Cerebellar cortex (tissue), 1 donor: ENCODE results near the gene SELENOW.
"Not testable (repeated sequence)": the region's sequence is repeated elsewhere in the genome, so short reads cannot be mapped to it uniquely, and the experiment has no call there.

Experiments used
- DNase-seq: peaks from one replicate; pipeline ENCODE4 v3.0.0-alpha.2; 2015; ENCODE audit warnings: low spot score

The SELENOW gene

DNA sequence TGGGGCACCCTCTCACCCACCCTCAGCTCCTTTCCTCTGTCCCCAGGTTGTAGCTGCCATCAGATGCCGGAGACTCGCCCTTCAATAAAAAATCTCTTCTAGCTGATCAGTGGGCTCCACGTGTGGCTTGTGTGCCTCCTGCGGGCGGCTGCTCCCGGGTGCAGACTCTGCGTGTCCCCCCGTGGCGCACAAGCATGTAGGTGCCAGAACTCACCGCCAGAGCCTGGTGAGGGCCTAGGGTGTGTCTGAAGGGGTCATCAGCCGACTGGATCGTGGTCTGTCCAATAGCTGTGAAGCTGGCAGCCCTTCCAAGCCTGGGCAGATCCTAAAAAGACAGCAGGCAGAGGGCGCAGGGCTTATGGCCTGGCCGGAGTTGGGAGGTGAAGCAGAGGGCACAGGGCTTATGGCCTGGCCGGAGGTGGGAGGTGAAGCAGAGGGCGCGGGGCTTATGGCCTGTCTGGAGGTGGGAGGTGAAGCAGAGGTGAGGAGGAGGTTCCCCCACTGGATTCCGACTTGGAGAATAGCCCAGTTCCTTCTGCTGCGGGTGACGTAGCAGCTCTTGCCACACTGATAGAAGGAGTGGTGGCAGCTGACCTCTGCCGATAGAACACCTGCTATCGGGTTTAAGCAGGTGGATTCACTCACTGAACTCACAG, 21.4 kb upstream of the SELENOW start:
- DNase-seq: no peak

DNA sequence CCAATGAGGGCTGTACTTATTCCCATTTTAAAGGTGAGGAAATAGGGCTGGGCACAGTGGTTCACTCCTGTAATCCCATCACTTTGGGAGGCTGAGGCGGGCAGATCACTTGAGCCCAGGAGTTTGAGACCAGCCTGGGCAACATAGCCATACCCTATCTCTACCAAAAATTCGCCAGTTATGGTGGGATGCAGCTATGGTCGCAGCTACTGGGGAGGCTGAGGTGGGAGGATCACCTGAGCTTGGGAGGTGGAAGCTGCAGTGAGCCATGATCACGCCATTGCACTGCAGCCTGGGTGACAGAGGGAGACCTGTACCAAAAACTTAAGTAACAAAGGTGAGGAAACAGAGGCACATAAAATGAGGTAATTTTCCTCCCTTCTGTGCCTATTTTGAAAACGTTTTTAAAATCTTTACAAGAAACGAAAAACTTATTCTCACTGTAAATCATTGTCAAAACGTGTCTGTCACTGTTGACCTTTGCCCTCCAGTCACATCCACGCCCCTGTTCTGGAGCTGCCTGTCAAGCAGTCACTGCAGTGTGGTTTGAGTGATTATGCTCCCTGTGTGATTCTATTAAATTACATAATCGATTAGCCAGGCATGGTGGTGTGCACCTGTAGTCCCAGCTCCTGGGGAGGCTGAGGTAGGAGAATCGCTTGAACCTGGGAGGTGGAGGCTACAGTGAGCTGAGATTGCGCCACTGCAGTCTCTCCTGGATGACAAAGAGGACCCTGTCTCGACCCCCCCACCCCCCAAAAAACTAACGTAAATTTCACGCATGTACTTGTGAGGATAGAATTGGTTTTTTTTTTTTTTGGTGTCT, 20.7 kb upstream of the SELENOW start:
- DNase-seq: no peak

DNA sequence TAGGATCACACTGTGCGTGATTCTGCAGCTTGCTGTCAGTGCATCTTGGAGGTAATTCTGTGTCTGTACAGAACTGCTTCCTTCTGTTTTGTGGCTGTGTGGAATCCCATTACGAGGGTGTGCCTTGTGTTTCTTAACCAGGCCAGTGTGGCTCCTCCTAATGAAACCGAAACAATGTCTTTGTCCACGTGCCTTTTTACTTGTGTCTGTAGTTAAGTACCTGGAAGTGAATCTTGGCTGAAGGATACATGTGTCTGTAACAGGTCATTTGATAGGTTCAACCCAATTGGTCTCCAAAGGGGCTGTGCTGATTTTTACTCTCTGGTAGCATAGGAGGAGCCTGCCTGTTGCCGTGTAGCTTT, 20.1 kb upstream of the SELENOW start:
- no peak for DNase-seq

DNA sequence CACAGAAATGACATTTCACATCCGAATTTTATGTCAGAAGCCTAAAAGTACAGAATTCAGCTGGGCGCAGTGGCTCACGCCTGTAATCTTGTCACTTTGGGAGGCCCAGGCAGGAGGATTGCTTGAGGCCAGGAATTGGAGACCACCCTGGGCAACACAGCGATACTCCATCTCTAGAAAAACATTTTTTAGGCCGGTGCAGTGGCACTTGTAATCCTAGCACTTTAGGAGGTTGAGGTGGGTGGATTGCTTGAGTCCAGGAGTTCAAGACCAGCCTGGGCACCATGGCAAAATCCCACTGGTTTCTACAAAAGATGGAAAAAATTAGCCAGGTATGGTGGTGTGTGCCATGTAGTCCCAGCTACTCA, 17.9 kb upstream of the SELENOW start:
- no peak for DNase-seq

DNA sequence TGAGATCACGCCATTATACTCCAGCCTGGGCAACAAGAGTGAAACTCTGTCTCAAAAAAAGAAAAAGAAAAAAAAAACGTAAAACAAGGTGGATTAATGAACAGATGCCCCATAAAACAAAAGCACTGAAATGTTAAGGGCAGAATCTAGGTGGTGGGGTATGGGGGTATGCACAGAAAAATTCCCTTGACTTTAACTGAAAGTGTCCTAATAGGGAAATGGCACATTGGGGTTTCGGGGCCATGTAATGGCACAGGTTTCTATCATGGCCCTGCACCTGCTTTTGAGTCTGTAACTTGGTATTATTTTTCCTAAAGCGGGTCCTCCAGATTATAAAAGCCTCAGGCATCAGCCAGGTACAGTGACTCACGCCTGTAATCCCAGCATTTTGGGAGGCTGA, 16.9 kb upstream of the SELENOW start:
- no peak for DNase-seq

DNA sequence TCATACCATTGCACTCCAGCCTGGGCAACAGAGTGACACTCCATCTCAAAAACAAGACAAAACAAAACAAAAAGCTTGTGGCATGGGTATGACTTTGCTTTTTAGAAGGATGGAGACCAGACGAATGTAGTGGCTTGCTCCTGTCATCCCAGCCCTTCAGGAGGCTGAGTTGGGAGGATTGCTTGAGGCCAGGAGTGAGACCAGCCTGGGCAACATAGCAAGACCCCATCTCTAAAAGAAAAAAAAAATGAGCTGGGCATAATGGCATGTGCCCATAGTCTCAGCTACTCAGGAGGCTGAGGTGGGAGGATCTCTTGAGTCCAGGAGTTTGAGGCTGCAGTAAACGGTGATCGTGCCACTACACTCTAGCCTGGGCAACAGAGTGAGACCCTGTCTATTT, 16.4 kb upstream of the SELENOW start:
- DNase-seq: no peak

DNA sequence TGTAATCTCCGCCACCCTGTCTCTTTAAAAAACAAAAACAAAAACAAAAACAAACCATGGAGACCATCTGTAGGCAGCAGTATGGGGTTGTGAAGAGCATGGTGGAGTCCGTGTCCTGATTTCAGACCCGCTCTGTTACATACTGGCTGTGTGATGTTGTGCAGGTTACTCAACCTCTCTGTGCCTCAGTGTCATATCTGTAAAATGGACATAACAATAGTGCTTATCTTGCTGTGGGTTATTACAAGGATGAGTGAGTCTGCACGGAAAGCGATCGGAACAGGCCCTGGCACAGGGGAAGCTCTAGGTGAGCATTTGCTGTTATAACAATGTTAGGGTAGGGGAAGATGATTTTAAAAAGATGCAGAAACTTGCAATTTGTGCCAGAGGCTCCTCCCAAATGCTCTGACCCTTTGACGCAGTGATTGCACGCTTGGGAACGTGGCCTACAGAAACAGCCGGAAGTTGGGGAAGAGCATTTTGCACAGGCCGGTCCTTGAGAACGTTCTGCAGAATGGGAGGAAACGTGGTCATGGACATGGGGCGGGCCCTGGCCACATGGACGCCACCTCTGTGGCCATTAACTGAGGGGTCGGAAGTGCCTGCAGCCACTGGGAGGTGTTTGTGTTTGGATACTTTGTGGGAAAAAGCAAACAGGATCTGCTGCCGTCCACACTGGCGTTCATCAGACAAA, 15.7 kb upstream of the SELENOW start:
- no peak for DNase-seq

DNA sequence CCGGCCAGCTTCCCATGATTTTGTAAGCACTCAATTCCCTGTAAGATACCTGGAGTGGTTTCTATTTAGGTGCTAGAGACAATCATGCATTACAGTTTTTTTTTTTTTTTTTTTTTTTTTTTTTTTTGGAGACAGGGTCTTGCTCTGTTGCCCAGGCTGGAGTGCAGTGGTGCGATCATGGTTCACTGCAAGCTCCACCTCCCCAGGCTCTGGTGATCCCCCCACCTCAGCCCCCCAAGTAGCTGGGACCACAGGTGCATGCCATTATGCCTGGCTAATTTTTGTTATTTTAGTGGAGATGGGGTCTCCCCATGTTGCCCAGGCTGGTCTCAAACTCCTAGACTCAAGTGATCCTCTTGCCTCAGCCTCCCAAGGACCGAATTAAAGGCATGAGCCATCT, 13.8 kb upstream of the SELENOW start:
- DNase-seq: not testable (repeated sequence)

DNA sequence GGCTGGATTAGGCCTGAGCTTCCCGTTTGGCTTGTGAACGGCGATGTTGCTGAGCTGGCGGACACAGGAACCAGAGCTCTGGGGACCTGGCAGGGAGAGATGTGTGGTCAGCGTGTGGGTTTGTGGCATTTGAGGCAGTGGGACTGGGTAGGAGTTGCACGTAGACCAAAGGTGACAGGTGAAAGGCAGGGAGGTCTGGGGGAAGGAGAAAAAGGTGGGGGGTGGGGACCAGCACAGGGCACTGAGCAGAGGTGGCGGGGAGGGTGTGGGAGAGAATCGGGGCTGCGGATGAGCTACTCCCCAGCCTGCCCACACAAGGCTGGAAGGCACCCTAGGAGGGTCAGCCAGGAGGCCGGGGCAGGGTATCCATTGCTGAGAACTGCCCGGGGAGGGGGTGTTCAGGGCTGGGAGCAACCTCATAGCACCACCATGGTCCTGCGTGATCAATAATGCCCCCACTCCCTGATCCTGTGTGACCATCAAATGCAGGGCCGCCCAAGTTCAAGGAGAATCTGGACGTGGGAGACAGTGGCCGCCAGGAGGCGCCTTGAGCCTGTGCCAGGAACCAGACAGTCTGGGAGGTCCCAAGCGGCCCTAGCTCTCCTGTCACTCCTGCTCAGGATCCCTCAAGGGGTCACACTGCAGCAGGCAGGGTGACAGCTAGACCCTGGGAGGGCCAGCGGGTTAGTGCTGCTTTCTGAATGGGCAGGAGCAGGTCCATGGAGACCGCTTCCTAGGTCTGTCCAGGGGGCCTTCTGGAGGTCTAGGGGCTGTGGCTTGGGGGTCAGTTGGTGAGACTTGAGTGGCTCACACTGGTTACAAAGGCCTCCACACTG, 12.8 kb upstream of the SELENOW start:
- peak; percentile 69 for DNase-seq

DNA sequence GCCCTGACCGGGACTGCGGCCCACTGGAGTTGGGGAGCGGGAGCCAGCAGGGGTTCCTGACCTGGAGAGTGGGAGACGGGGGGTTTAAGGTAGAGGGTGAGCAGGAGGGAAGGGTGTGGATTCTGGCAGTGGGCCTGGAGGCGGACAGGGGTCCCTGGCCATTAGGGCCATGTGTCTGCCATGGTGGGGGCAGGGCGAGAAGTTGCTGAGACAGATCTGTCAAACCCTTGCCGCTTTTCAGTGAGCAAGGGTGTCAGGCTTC, 12.2 kb upstream of the SELENOW start:
- no peak for DNase-seq

DNA sequence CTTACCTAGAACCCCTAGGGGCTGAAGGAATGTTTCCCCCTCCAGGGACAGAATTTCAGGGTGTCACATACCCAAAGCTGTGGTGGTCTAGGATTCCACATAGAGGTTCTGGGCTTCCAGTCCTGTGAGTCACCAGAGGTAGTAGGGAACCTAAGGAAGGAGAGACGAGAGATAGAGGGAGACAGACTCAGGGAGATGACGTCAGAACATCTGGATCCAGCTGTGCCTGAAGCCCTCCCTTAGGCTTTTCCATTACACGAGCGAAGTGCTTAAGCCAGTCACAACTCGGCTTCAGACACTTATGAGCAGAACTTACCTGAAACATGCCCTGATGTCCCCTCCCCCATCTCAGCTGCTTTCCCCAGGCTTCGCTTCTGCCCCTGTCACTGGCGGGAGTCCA, 11.8 kb upstream of the SELENOW start:
- no peak for DNase-seq

DNA sequence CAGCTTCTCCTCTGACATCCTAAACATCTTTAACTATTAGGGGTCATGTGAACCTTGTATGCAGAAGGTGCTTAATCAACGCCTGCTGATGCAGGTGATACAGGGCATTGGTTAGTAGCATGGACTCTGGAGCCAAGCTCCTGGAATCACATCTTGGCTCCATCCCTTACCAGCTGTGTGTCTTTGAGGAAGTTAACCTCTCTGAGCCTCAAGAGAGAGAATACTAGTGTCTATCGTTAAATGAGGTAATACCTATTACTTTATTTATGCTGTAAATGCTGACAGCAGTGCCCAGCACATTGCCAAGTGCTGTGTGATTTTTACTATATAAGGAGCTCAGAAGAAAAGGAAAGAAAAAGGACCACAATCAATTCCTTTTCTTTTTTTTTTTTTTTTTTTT, 11.2 kb upstream of the SELENOW start:
- no peak for DNase-seq

DNA sequence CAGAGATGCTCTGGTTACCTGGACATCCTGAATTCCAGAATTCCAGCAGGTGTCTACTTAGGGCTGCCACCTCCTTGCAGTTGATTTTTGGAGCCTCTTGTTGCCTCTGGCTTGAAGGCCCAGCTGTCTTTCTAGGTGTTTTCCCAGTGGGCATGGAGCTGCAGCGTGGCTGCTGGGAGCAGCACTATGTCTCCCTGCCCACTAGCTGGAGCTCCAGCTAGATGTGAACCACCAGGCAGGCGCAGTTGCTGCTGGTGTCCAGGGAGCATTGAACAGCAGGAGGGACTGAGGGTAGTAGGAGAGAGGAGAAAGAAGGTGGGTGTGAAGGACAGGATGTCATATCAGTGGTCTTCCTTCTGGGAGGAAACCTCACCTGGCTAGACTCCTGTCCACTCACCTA, 9.9 kb upstream of the SELENOW start:
- DNase-seq: no peak

DNA sequence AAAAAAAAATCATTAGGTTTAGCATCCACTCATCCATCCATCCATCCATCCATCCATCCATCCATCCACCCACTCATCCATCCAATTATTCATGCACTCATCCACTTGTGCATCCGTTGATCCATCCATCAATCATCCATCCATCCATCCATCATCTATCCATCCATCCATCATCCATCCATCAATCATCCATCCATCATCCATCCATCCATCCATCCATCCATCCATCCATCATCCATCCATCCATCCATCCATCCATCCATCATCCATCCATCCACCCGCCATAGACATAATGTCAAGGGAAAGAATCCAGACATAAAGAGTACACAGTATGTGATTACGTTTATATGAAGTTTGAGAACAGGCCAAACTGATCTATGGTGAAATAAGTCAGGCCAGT, 9.0 kb upstream of the SELENOW start:
- DNase-seq: no peak

DNA sequence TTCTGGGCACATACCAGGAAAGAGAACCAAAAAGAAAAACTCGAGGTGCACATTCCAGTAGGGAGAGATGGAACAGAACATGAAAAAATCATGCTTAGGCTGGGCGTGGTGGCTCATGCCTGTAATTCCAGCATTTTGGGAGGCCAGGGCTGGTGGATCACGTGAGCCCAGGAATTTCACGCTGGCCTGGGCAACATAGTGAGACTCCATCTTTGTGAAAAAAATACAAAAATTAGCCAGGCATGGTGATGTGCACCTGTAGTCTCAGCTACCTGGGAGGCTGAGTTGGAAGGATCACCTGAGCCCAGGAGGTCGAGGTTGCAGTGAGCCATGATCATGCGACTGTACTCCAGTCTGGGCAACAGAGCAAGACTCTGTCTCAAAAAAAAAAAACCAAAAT, 7.2 kb upstream of the SELENOW start:
- DNase-seq: not testable (repeated sequence)

DNA sequence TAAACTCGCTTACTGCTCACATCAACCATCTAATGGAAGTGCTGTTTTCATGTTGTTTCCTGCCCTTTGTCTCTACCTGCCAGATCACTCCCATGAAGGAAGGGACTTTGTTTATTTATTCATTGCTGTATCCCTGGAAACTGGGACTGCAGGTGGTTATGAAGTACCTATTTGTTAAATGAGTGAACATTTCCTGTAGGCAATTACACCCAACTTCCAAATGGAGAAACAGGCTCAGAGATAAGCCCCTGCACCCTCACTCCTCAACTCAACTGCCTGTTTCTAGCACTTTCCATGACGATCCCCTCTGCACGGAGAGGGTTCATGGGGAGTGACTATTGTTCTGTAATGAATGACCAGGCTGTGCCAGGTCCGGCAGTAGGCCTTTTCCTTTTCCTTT, 1.9 kb upstream of the SELENOW start:
- DNase-seq: no peak

DNA sequence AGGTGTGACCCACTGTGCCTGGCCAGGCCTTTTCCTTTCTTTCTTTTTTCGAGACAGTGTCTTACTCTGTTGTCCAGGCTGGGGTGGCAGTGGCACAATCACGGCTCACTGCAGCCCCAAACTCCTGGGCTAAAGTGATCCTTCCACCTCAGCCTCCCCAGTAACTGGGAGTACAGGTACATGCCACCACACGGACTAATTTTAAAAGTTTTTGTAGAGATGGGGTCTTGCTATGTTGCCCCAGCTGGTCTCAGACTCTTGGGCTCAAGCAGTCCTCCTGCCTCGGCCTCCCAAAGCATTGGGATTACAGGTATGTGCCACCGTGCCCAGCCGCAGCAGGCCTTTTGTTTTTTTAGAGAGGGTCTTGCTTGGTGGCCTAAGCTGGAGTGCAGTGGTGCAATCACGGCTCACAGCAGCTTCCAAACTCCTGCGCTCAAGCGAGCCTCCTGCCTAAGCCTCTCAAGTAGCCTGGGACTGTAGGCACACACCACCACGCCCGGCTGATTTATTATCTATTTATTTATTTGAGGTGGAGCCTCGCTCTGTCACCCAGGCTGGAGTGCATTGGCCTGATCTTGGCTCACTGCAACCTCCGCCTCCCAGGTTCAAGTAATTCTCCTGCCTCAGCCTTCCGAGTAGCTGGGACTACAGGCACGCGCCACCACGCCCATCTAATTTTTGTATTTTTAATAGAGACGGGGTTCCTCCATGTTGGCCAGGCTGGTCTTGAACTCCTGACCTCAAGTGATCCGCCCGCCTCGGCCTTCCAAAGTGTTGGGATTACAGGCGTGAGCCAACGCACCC, 1.1 kb upstream of the SELENOW start:
- DNase-seq: not testable (repeated sequence)

DNA sequence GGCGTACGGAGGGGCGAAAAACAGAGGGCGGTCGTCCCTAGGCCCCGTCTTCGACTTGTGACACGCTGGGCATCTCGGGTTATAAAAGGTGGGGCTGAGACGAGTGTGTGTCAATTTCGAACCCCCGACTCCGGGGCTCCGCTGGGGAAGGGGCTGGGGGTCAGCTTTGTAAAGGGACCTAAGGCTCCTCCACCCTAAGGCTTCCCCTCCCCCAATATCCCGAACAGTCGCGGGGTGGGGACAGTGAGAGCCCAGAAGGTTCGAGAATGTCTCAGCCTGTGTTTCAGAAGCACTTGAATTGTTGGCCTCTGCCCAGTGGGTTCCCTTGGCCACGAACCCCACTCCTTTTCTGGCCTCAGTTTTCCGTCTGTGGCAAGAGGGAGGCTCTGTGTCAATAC, 450 bp downstream of the SELENOW start:
- DNase-seq: peak; percentile 57

DNA sequence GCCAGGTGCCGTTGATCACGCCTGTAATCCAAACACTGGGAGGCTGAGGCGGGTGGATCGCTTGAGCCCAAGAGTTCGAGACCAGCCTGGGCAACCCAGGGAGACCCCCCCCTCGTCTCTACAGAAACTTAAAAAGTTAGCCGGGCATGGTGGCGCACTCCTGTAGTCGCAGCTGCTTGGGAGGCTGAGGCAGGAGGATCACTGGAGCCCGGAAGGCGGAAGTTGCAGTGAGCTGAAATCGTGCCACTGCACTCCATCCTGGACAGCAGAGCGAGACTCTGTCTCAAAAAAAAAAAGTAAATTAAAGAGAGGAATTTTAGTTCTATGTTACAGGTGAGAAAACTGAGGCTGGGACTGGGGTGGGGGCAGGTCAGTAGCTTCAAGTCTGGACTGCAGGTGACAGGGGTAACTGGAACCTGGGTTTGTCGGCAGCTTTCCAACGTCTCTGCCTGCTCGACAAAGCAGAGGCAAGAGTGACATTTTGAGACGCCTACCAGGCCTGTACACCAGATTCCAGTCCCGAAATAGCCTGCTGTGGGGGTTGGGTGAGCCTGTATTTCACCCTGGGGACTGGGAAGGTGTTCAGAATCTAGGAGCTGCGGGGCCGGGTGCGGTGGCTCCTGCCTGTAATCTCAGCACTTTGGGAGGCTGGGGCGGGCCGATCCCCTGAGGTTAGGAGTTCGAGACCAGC, 1.2 kb downstream of the SELENOW start:
- DNase-seq: peak; percentile 75

DNA sequence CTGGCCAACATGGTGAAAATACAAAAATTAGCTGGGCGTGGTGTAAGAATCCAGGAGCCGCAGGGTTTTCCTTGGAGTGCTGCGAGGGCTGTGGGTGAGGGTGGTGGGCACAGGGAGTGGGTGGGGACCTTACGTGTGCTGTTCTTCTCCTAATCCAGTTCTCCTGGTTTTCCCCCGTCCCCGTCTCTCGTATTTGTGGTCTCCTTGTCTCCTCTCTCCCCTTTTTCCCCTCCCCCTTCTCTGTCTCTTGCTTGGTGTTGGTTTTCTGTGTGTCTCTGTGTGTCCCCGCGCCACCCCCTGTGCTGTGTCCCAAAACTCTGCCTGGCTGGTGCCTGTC, 1.7 kb downstream of the SELENOW start:
- no peak for DNase-seq

DNA sequence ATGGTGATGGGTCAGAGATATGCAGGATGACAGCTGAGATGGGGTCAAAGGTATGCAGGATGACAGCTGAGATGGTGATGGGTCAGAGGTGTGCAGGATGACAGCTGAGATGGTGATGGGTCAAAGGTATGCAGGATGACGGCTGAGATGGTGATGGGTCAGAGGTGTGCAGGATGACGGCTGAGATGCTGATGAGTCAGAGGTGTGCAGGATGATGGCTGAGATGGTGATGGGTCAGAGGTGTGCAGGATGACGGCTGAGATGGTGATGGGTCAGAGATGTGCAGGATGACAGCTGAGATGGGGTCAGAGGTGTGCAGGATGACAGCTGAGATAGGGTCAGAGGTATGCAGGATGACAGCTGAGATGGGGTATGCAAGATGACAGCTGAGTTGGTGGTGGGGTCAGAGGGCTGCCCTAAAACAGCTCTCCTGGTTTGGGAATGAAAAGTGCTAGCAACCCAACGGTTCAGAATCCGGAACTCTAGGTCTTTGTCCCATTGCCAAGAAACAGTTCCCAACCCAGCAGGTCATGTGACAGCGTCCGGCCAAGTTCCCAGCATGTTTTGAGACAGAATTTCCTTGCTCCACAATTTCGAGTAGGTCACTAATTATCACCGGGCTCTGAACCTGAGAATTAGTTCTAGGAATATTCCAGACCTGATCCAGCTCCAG, 3.2 kb downstream of the SELENOW start:
- peak; percentile 81 for DNase-seq
